Immature natural killer cell (primary cell): Measurements from ENCODE around the gene CREBBP. TPM values are rescaled to one million over a fixed set of nuclear protein-coding genes. Genes with fewer than 3 reads are reported as not detected.

Source experiments
- DNase-seq, 3 donors: peaks; one replicate each; pipeline ENCODE4 v3.0.0; 2022; ENCODE audit warnings: mixed read lengths in 1 of 3
- H3K27ac Mint-ChIP-seq, 6 donors: one replicate each; pipeline ENCODE4 v1.8.0; 2020; ENCODE audit warnings: mixed read lengths in 6 of 6, mild to moderate bottlenecking in 5 of 6, inconsistent platforms in 4 of 6, moderate library complexity in 3 of 6
- H3K27me3 Mint-ChIP-seq, 3 donors: one replicate each; pipeline ENCODE4 v1.8.0; 2020 to 2021; ENCODE audit warnings: low read depth in 3 of 3, mild to moderate bottlenecking in 3 of 3, mixed read lengths in 3 of 3, moderate library complexity in 3 of 3, inconsistent platforms in 1 of 3
- H3K36me3 Mint-ChIP-seq, 3 donors: one replicate each; pipeline ENCODE4 v1.8.0; 2020; ENCODE audit warnings: mixed read lengths in 3 of 3, inconsistent platforms in 2 of 3, mild to moderate bottlenecking in 2 of 3
- H3K4me1 Mint-ChIP-seq, 2 donors: one replicate each; pipeline ENCODE4 v1.8.0; 2020; ENCODE audit warnings: inconsistent platforms in 2 of 2, mild to moderate bottlenecking in 2 of 2, mixed read lengths in 2 of 2, moderate library complexity in 1 of 2
- H3K4me3 Mint-ChIP-seq, 5 donors: one replicate each; pipeline ENCODE4 v1.8.0; 2020; ENCODE audit warnings: mild to moderate bottlenecking in 5 of 5, mixed read lengths in 5 of 5, inconsistent platforms in 3 of 5, moderate library complexity in 3 of 5
- H3K9me3 Mint-ChIP-seq, 6 donors: one replicate each; pipeline ENCODE4 v1.8.0; 2020; ENCODE audit warnings: mild to moderate bottlenecking in 6 of 6, mixed read lengths in 6 of 6, inconsistent platforms in 4 of 6, moderate library complexity in 3 of 6
- polyA plus RNA-seq, 3 donors: library from polyadenylated mRNA; unstranded; fragments of 300-500 nt; fragmentation: Illumina TruSeq; gene quantifications; one replicate each; pipeline ENCODE4 v1.2.3, GENCODE V29; 2021

The CREBBP gene
- polyA plus RNA-seq, 3 donors from 2014 or later: 0.27 to 23.8 (median 3.9) TPM

DNA sequence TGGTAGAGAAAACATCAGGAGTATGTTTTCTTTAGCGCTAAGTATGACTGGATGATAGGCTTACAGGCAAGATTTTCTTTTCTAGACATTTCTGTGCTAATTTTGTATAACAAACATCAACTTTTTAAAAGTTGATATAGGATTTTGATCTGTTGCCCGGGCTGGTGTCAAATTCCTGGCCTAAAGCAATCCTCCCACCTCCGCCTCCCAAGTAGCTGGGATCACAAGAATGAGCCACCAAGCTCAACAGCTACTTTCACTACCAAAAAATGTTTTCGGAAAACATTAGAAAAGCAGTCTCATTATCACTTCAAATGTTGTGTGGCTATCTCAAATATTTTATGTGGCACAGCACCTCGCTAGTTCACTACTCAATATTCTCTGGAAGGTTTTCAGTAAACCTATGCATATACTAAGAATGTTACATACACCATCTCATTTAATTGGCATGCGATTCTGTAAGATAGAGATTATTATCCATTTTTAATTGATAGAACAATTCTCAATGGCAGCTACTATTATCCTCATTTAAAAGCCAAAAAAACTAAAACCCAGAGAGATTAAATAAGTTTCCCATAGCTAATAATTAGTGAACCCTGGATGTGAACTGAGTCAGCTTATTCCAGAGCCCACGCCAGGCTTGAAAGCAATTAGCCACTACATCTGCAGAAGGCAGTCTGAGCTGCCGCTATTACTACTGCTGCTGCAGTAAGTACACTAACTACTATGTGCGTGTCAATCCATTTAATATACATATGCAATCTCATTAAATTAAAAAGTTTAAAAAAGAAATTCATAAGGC, 41.7 kb downstream of the CREBBP start:
- Mint-ChIP-seq H3K27me3 (peaks cover 0 to 1% (median 0%) of the 10 kb centered on the region in 3 donors), H3K4me1 (peaks cover 55 to 77% of the 10 kb centered on the region in 2 donors), H3K36me3 (peaks cover 0 to 3% (median under 1%) of the 10 kb centered on the region in 3 donors), H3K4me3 (no peak overlapping the region), H3K27ac (peak overlapping the region in 2 of 6 donors; percentile 48 to 51), H3K9me3 (no peaks in the 10 kb centered on the region)
- DNase-seq: no peak

DNA sequence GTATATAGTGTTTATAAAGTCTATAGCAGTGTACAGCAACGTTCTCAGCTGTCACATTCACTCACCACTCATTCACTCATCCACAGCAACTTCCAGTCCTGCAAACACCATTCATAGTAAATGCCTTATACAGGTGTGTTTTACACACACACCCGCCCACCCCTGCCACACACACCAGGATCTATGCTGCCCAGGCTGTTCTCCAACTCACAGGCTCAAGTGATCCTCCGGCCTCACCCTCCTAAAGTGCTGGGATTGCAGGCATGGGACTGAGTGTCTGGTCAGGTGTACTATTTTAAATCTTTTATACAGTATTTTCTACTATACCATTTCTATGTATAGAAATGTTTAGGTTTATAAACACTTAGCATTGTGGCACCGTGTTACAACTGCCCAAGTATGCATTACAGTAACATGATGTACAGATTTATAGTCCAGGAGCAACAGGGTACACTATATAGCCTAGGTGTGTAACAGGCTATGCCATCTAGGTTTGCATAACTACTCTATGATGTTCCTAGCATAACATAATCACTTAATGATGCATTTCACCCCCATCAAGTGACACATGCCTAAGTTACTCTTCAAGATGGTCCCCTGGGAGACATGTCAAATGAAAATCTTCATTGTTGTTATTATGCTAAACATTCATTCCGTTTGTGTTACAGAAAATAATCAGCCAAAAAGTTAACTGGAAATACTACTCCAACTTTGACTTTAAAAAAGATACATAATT, 42.5 kb downstream of the CREBBP start:
- no peaks in the 10 kb centered on the region for H3K9me3 Mint-ChIP-seq
- peaks cover 0 to 6% (median 6%) of the 10 kb centered on the region in 3 donors for H3K36me3 Mint-ChIP-seq
- peaks cover 0 to 1% (median 0%) of the 10 kb centered on the region in 3 donors for H3K27me3 Mint-ChIP-seq
- DNase-seq: no peak
- peaks cover 57 to 77% of the 10 kb centered on the region in 2 donors for H3K4me1 Mint-ChIP-seq
- peak overlapping the region in 2 of 6 donors; percentile 39 to 55 for H3K27ac Mint-ChIP-seq
- no peak overlapping the region for H3K4me3 Mint-ChIP-seq

DNA sequence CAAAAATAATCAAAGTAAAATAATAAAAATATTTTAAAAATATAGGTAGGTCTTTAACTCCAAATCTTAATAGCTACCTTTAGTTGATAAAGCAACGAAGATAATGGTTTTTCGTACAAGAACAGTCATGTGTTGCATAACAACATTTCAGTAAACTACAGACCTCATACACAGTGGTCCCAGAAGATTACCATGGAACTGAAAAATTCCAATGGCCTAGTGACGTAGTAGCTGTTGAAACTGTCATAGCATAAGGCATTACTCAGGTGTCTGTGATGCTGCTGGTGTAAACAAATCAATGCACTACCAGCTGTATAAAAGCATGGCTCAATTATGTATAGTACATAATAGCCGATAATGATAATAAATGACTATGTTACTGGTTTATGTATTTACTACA, 43.9 kb downstream of the CREBBP start:
- Mint-ChIP-seq H3K27me3 (peaks cover 0 to 1% (median 0%) of the 10 kb centered on the region in 3 donors), H3K36me3 (peaks cover 8 to 13% (median 13%) of the 10 kb centered on the region in 3 donors), H3K4me1 (peaks cover 50 to 77% of the 10 kb centered on the region in 2 donors), H3K9me3 (peaks cover 0 to 7% (median 5%) of the 10 kb centered on the region in 6 donors), H3K27ac (peak overlapping the region in 1 of 6 donors; percentile 49), H3K4me3 (no peak overlapping the region)
- DNase-seq: no peak

DNA sequence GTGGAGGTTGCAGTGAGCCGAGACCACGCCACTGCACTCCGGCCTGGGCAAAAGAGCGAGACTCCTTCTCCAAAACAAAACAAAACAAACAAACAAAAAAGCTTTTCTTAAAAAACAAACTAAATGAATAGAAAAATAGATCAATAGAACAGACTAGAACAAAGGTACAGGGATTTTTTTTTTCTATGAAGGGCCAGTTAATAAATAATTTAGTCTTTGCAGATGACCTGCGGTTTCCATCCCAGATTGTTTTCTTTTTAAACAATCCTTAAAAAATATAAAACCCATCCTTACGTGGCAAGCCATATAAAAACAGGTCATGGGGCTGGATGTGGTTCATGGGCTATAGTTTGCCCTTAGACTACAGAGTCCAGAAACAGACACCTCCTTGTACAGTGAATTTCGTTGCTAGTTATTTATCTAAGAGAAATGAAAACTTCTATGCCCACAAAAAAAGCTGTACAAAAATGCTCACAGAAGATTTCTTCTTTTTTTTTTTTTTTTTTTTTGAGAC, 45.4 kb downstream of the CREBBP start:
- peaks cover 0 to 7% (median 6%) of the 10 kb centered on the region in 6 donors for H3K9me3 Mint-ChIP-seq
- H3K27me3 Mint-ChIP-seq: peaks cover 0 to 1% (median under 1%) of the 10 kb centered on the region in 3 donors
- DNase-seq: no peak
- H3K36me3 Mint-ChIP-seq: peaks cover 8 to 19% (median 16%) of the 10 kb centered on the region in 3 donors
- no peak overlapping the region for H3K4me3 Mint-ChIP-seq
- peaks cover 49 to 77% of the 10 kb centered on the region in 2 donors for H3K4me1 Mint-ChIP-seq
- H3K27ac Mint-ChIP-seq: no peak overlapping the region

DNA sequence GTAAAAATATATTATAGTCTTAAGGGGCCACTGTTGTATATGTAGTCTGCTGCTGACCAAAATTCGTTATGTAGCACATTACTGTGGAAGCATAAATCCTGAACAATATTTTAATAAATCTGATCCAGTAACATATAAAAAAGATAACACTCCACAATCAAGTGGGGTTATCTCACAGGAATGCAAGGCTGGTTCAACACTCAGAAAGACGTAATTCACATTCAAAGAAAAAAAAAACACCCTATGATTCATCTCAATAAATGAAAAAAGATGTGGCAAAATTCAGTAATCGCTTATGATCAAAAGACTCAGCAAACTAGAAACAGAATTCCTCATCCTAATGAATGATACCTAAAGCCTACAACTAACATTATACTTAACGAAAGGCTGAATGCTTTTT, 47.8 kb downstream of the CREBBP start:
- Mint-ChIP-seq H3K27me3 (peaks cover 0 to 2% (median 0%) of the 10 kb centered on the region in 3 donors), H3K36me3 (peaks cover 8 to 22% (median 16%) of the 10 kb centered on the region in 3 donors), H3K4me3 (no peak overlapping the region), H3K4me1 (peaks cover 49 to 74% of the 10 kb centered on the region in 2 donors), H3K27ac (peak overlapping the region in 1 of 6 donors; percentile 26), H3K9me3 (peaks cover 0 to 7% (median 6%) of the 10 kb centered on the region in 6 donors)
- no peak for DNase-seq

DNA sequence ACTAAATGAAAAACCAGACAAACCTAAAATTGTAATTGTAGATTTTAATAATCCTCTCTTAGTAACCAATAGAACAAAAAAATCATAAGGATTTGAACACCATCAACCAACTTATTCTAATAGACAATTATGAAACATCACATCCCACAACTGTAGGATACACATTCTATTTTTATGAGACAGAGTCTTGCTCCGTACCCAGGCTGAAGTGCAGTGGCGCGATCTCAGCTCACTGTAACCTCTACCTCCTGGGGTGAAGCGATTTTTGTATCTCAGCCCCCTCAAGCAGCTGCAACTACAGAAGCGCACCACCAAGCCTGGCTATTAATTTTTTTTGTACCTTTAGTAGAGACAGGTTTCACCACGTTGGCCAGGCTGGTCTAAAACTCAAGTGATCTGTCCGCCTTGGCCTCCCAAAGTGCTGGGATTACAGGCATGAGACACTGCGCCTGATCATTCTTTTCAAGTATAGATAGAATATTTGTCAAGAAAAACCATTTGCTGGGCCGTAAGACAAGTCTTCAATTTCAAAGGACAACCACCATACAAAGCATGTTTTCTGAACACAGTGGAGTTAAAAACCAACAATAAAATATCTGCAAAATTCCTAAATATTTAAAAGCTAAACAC, 49.8 kb downstream of the CREBBP start:
- Mint-ChIP-seq H3K9me3 (peaks cover 0 to 7% (median 6%) of the 10 kb centered on the region in 6 donors), H3K4me3 (no peak overlapping the region), H3K4me1 (peaks cover 64 to 86% of the 10 kb centered on the region in 2 donors), H3K27me3 (peaks cover 0 to 2% (median 1%) of the 10 kb centered on the region in 3 donors), H3K27ac (peak overlapping the region in 1 of 6 donors; percentile 53), H3K36me3 (peaks cover 8 to 19% (median 19%) of the 10 kb centered on the region in 3 donors)
- DNase-seq: no peak

DNA sequence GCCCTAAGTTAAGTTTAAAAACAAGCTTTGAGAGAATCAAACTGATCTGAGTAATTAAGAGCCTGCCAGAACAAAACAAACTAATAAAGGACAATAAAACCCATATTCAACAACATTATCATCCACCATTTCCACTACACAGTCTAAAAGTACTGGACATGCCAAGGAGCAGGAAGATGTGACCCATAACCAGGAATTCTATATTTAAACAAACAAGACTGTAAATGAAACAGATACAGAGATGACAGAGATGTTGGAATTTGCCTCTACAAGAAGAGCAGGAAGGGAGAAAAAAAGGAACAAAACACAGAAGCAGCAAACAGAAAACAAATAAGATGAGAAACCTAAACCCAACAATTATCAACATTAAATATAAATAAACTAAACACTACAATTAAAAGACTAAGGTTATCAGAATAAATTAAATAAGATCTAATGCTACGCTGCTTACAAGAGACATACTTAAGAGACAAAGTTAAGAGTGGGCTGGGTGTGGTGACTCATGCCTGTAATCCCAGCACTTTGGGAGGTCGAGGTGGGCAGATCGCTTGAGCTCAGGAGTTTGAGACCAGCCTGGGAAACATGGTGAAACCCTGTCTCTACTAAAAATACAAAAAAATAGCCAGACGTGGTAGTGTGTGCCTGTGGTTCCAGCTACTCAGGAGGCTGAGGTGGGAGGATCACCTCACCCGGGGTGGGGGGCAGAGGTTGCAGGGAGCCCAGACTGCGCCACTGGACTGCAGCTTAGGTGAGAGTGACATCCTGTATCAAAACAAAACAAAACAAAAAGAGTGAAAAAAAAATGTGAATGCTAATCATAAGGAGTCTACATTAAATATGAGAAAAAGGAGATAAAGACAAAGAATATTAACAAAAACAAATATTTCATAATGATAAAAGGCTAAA, 50.6 kb downstream of the CREBBP start:
- peaks cover 73 to 91% of the 10 kb centered on the region in 2 donors for H3K4me1 Mint-ChIP-seq
- peaks cover 0 to 3% (median 2%) of the 10 kb centered on the region in 3 donors for H3K27me3 Mint-ChIP-seq
- H3K9me3 Mint-ChIP-seq: peaks cover 0 to 7% (median 6%) of the 10 kb centered on the region in 6 donors
- peak overlapping the region in 1 of 5 donors; percentile 25 for H3K4me3 Mint-ChIP-seq
- no peak overlapping the region for H3K27ac Mint-ChIP-seq
- no peak for DNase-seq
- peaks cover 8 to 19% (median 19%) of the 10 kb centered on the region in 3 donors for H3K36me3 Mint-ChIP-seq

DNA sequence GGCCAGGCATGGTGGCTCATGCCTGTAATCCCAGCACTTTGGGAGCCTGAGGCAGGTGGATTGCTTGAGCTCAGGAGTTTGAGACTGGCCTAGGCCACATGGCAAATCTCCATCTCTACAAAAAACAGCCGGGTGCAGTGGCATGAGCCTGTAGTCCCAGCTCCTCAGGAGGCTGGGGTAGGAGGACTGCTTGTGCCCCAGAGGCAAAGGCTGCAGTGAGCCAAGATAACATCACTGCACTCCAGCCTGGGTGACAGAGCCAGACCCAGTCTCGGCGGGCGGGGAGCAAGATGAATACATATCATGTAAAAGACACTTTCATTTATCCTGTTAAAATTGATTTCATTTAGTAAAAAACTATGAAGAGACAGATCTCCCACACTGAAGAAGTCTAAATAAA, 54.6 kb downstream of the CREBBP start:
- peaks cover 0 to 7% (median 3%) of the 10 kb centered on the region in 3 donors for H3K36me3 Mint-ChIP-seq
- no peaks in the 10 kb centered on the region for H3K9me3 Mint-ChIP-seq
- H3K4me1 Mint-ChIP-seq: peaks cover 87 to 92% of the 10 kb centered on the region in 2 donors
- peak overlapping the region in 4 of 5 donors; percentile 0 to 53 (median 26) for H3K4me3 Mint-ChIP-seq
- H3K27me3 Mint-ChIP-seq: peaks cover 0 to 5% (median 3%) of the 10 kb centered on the region in 3 donors
- peak overlapping the region in 2 of 6 donors; percentile 37 to 68 for H3K27ac Mint-ChIP-seq
- no peak for DNase-seq

DNA sequence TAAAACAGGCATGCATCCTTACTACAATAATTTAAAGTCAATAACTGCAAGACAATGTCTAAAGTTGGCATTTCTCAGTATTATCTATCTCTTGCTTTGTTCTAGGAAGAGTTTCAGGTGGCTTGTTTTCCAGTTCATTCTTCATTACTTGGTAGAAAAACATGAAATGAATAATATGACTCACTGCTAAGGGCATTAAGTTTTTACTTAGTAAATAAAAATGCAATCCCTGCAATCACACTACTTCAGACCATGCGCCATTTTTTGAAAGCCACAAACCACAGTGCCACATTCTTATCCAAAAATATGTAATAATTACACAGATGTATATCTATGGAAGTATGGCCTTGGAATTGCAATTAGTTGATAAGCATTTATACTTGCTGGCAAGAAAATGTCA, 55.4 kb downstream of the CREBBP start:
- H3K27ac Mint-ChIP-seq: peak overlapping the region in 1 of 6 donors; percentile 79
- peak overlapping the region; percentile 25 to 79 (median 68) for H3K4me3 Mint-ChIP-seq
- peak in 1 of 3 donors; percentile 17 for DNase-seq
- no peaks in the 10 kb centered on the region for H3K9me3 Mint-ChIP-seq
- H3K36me3 Mint-ChIP-seq: peaks cover 0 to 7% (median 3%) of the 10 kb centered on the region in 3 donors
- peaks cover 89 to 92% of the 10 kb centered on the region in 2 donors for H3K4me1 Mint-ChIP-seq
- peaks cover 0 to 5% (median 3%) of the 10 kb centered on the region in 3 donors for H3K27me3 Mint-ChIP-seq

DNA sequence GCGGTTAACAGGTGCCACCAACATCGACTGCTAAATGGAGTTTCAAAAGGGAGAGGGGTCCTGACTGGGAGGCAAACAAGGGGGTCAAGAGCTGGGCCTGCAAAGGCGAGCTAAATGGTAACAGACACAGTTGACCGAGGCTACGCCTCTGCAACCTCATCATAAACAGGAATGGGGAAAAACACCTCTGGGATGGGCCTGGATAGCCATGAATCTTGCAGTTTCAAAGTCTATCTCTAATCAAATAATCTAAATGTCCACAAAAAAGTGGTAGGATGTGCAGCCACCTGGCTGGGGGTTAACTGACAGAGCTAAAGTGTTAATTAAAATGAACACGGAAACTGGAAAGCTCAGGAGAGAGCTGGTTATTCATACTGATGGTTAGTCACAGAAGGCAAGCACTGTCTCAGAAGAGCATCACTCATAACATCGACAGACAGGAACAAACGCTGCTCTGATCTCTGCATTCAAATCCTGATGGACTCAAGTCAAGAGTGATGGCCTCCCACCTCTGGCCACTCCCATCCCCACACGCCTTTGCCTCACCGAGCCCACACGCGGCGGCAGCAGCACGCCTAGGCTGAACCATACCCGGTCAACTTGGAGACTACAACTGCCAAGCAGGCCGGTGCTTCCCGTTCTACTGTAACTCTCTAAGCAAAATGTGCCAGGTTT, 56.3 kb downstream of the CREBBP start:
- Mint-ChIP-seq H3K36me3 (peaks cover 0 to 4% (median 3%) of the 10 kb centered on the region in 3 donors), H3K4me1 (peaks cover 89 to 92% of the 10 kb centered on the region in 2 donors), H3K27ac (peak overlapping the region in 3 of 6 donors; percentile 9 to 79 (median 18)), H3K27me3 (peaks cover 0 to 4% (median 3%) of the 10 kb centered on the region in 3 donors), H3K9me3 (no peaks in the 10 kb centered on the region), H3K4me3 (peak overlapping the region; percentile 59 to 79 (median 68))
- DNase-seq: no peak

DNA sequence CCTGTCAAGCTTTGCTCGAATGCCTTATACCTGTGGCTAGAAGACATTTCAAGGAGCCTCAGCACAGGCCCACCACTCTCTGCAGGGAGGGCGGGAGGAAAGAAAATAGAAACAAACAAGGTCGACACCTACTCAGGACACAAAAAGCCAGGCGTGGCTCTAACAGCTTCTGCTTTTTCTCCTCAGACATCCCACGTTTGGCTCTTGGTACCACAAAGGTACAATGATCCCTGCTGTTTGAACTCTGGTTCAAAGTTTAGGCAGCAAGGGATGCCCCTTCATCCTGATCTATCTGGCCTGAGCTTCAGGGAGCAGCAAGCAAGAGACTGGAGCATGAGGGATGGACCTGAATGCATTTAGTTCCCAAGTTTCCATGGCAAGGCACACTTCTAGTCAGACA, 57.1 kb downstream of the CREBBP start:
- Mint-ChIP-seq H3K27me3 (peaks cover 2 to 8% (median 5%) of the 10 kb centered on the region in 3 donors), H3K4me1 (peaks cover 91 to 92% of the 10 kb centered on the region in 2 donors), H3K4me3 (peak overlapping the region; percentile 59 to 79 (median 68)), H3K9me3 (no peaks in the 10 kb centered on the region), H3K27ac (peak overlapping the region in 2 of 6 donors; percentile 9 to 47), H3K36me3 (peaks cover 0 to 4% (median 3%) of the 10 kb centered on the region in 3 donors)
- DNase-seq: no peak
